IMR-90 (cell line): ENCODE data around the gene TMEM63B. TPM values are rescaled to one million over a fixed set of nuclear protein-coding genes. Genes with fewer than 3 reads are reported as not detected.

ENCODE experiments used
- ATAC-seq: fragments of 200-7000 bp; cut with Tn5 transposase; 2 replicates; pipeline ENCODE4 v1.9.1; 2020; ENCODE audit warnings: low read depth, mild to moderate bottlenecking, moderate library complexity
- BruUV-seq: library from RNA; stranded (reverse); fragments of 400-500 nt; replicated peaks from 2 replicates; lab custom pipeline; 2021; lab: Mats Ljungman, UMichigan
- CTCF ChIA-PET: fragments of 300-600 bp; formaldehyde crosslinking; extraction: SDS; loops from one replicate; lab custom pipeline; 2021; ENCODE audit warnings: antibody characterized with exemption; lab: Yijun Ruan, JAX
- POLR2A ChIA-PET: fragments of 300-600 bp; sonication (Branson Sonifier 250); formaldehyde crosslinking; loops from one replicate; lab custom pipeline; 2022; ENCODE audit warnings: antibody characterized with exemption; ENCODE audit not compliant: unreplicated experiment; lab: Charles Lee
- DNase-seq: peaks from one replicate; pipeline ENCODE4 v3.0.0; 2013
- H2AFZ ChIP-seq: replicated peaks from 2 replicates; pipeline ENCODE3; 2013; ENCODE audit warnings: low read length, mild to moderate bottlenecking; ENCODE audit not compliant: poor library complexity
- H2AK5ac ChIP-seq: 2 replicates; pipeline ENCODE4 v1.6.1; 2013; ENCODE audit warnings: low read depth, low read length, inconsistent platforms
- H2AK9ac ChIP-seq: replicated peaks from 2 replicates; pipeline ENCODE3; 2013; ENCODE audit warnings: mild to moderate bottlenecking, low read depth, low read length, moderate library complexity; ENCODE audit not compliant: poor library complexity
- H2BK120ac ChIP-seq: 2 replicates; pipeline ENCODE4 v1.6.1; 2013; ENCODE audit warnings: low read depth, low read length, inconsistent platforms
- H2BK15ac ChIP-seq: 3 replicates; pipeline ENCODE4 v1.6.1; 2013; ENCODE audit warnings: low read depth, low read length, inconsistent platforms
- H2BK20ac ChIP-seq: 2 replicates; pipeline ENCODE4 v1.6.1; 2013; ENCODE audit warnings: low read depth, mild to moderate bottlenecking, inconsistent platforms, low read length, moderate library complexity
- H2BK5ac ChIP-seq: 2 replicates; pipeline ENCODE4 v1.6.1; 2013; ENCODE audit warnings: mild to moderate bottlenecking, low read depth, low read length, inconsistent platforms; ENCODE audit not compliant: poor library complexity, severe bottlenecking
- H3K14ac ChIP-seq: replicated peaks from 2 replicates; pipeline ENCODE4 v1.6.1; 2013; ENCODE audit warnings: low read depth, low read length, inconsistent platforms
- H3K18ac ChIP-seq: 2 replicates; pipeline ENCODE4 v1.6.1; 2013; ENCODE audit warnings: low read depth, low read length, control low read depth
- H3K23ac ChIP-seq: 2 replicates; pipeline ENCODE4 v1.6.1; 2013; ENCODE audit warnings: low read depth, low read length, inconsistent platforms
- H3K27ac ChIP-seq: 2 replicates; pipeline ENCODE4 v1.5.1; 2013; ENCODE audit warnings: mild to moderate bottlenecking, control low read depth, low read length; ENCODE audit not compliant: insufficient read depth
- H3K27me3 ChIP-seq: 2 replicates; pipeline ENCODE4 v1.6.1; 2013; ENCODE audit warnings: low read length; ENCODE audit not compliant: control insufficient read depth, insufficient read depth
- H3K36me3 ChIP-seq: 2 replicates; pipeline ENCODE4 v1.6.1; 2013; ENCODE audit warnings: low read length, mixed read lengths; ENCODE audit not compliant: control insufficient read depth, insufficient read depth
- H3K4ac ChIP-seq: 2 replicates; pipeline ENCODE4 v1.6.1; 2013; ENCODE audit warnings: low read depth, low read length, inconsistent platforms
- H3K4me1 ChIP-seq: 2 replicates; pipeline ENCODE4 v1.6.1; 2013; ENCODE audit warnings: low read length, mixed read lengths; ENCODE audit not compliant: control insufficient read depth, insufficient read depth
- H3K4me2 ChIP-seq: 2 replicates; pipeline ENCODE4 v1.6.1; 2013; ENCODE audit warnings: low read depth, mild to moderate bottlenecking, control low read depth, low read length, moderate library complexity
- H3K4me3 ChIP-seq: 2 replicates; pipeline ENCODE4 v1.5.1; 2013; ENCODE audit warnings: low read depth, mild to moderate bottlenecking, control low read depth, low read length, moderate library complexity; ENCODE audit not compliant: insufficient read depth
- H3K56ac ChIP-seq: 2 replicates; pipeline ENCODE4 v1.6.1; 2013; ENCODE audit warnings: low read length, inconsistent platforms; ENCODE audit not compliant: insufficient read depth; ENCODE audit errors: extremely low read depth
- H3K79me1 ChIP-seq, 2 experiments: 2 replicates each; pipeline ENCODE4 v1.6.1; 2013; ENCODE audit warnings: low read length in 2 of 2, inconsistent platforms in 1 of 2, low read depth in 1 of 2
- H3K9ac ChIP-seq: 2 replicates; pipeline ENCODE4 v1.6.1; 2013; ENCODE audit warnings: low read depth, low read length, control low read depth
- H3K9me1 ChIP-seq: 2 replicates; pipeline ENCODE4 v1.6.1; 2013; ENCODE audit warnings: low read length, inconsistent platforms; ENCODE audit not compliant: insufficient read depth
- H3K9me3 ChIP-seq: 2 replicates; pipeline ENCODE4 v1.6.1; 2013; ENCODE audit warnings: low read length; ENCODE audit not compliant: control insufficient read depth, insufficient read depth
- H4K20me1 ChIP-seq: 2 replicates; pipeline ENCODE4 v1.6.1; 2013; ENCODE audit warnings: low read length, inconsistent platforms; ENCODE audit not compliant: insufficient read depth
- H4K5ac ChIP-seq: 2 replicates; pipeline ENCODE4 v1.6.1; 2013; ENCODE audit warnings: mild to moderate bottlenecking, low read depth, low read length, control low read depth
- H4K8ac ChIP-seq, 2 experiments: 2 replicates each; pipeline ENCODE4 v1.6.1; 2013; ENCODE audit warnings: low read depth in 2 of 2, low read length in 2 of 2, control low read depth in 1 of 2, inconsistent platforms in 1 of 2
- H4K91ac ChIP-seq: 2 replicates; pipeline ENCODE4 v1.6.1; 2013; ENCODE audit warnings: low read depth, low read length, inconsistent platforms; ENCODE audit not compliant: insufficient read depth
- BHLHE40 ChIP-seq: fragments of 150-350 bp; IDR thresholded peaks from 2 replicates; pipeline ENCODE4 v1.6.1; 2016; ENCODE audit warnings: mild to moderate bottlenecking, low read depth, low read length
- FOS ChIP-seq: fragments of 150-350 bp; IDR thresholded peaks from 2 replicates; pipeline ENCODE4 v1.6.1; 2016; ENCODE audit warnings: low read depth, low read length
- MAZ ChIP-seq: IDR thresholded peaks from 2 replicates; pipeline ENCODE4 v1.6.1; 2012; ENCODE audit warnings: low read depth, mild to moderate bottlenecking, low read length, improper control_type of control experiment, moderate library complexity, borderline replicate concordance
- MXI1 ChIP-seq: IDR thresholded peaks from 2 replicates; pipeline ENCODE4 v1.6.1; 2012; ENCODE audit warnings: low read depth, mild to moderate bottlenecking, low read length, moderate library complexity, borderline replicate concordance
- NFE2L2 ChIP-seq: fragments of 150-350 bp; IDR thresholded peaks from 2 replicates; pipeline ENCODE4 v1.6.1; 2016; ENCODE audit warnings: low read depth, mild to moderate bottlenecking, low read length
- RCOR1 ChIP-seq: IDR thresholded peaks from 2 replicates; pipeline ENCODE4 v1.6.1; 2012; ENCODE audit warnings: mild to moderate bottlenecking, low read length, improper control_type of control experiment; ENCODE audit not compliant: insufficient replicate concordance
- WGBS, 2 experiments: methylation state at CpG; one replicate each; pipeline versions ENCODE4 v1.1.5 to v1.1.7; 2013; ENCODE audit warnings: missing lambda C conversion rate in 2 of 2; ENCODE audit not compliant: insufficient read length in 1 of 2; ENCODE audit errors: extremely low coverage in 2 of 2; 5-methylcytosine and 5-hydroxymethylcytosine counted together
- dilution Hi-C: fragments of 300-500 bp; cut with HindIII; formaldehyde crosslinking; loops from one replicate; pipeline ENCODE4 v1.14.3; 2018; ENCODE audit warnings: low sequenced_read_pairs; ENCODE audit not compliant: unreplicated experiment
- in situ Hi-C: fragments of 300-500 bp; cut with MboI; formaldehyde crosslinking; loops from 3 replicates; pipeline ENCODE4 v1.14.3; 2019; ENCODE audit warnings: low sequenced_read_pairs, inconsistent platforms, mixed read lengths
- intact Hi-C: fragments of 100-400 bp; cut with micrococcal nuclease; formaldehyde crosslinking; loops from 2 replicates; pipeline ENCODE4 v1.10.0; 2022
- polyA plus RNA-seq, 3 experiments: library from polyadenylated mRNA; depleted of rRNA; stranded (reverse); fragments of >200 nt; gene quantifications; 2 replicates each; pipeline ENCODE4 v1.2.3, GENCODE V29; 2012; ENCODE audit warnings: low replicate concordance in 1 of 3
- total RNA-seq: library from RNA; depleted of rRNA; stranded (reverse); fragments of >200 nt; gene quantifications from 2 replicates; pipeline ENCODE4 v1.2.3, GENCODE V29; 2012

TMEM63B gene
- total and polyA plus RNA-seq, 2 of the 4 experiments (the other 2 are of a cell fraction): 12.2 to 42.6 TPM

DNA sequence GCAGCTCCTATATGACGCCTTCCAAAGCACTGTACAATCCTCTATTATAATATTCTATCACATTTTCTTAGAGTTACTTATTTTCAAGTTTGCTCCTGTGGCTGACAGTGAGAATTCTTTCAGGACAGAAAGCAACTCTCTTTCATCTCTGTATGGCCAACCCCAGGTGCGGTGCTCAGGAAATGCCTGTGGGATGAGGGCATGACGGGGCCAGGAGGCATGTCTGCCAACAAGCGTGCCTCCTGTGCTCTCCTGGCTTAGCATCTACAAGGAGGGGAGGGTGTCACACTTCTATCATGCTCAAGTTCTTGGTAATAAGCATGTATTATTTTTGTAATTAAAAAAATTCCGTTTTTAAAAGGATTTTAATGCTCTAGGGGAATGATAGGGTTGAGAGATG lies 11.5 kb upstream of the TMEM63B start:
- TF ChIP-seq RCOR1 (no peak), MXI1 (no peak), BHLHE40 (0 out of 2 replicates have a peak, but pooled peaks have one; percentile 21), FOS (no peak), NFE2L2 (no peak), MAZ (no peak)
- POLR2A ChIA-PET: no interaction called here
- dilution Hi-C loops: no loop called here
- H3K79me1 ChIP-seq: peaks cover 41 to 86% of the 10 kb centered on the region in 2 experiments
- H4K5ac ChIP-seq: peak overlapping the region; percentile 89
- intact Hi-C loops: no loop called here
- H2BK15ac ChIP-seq: peak overlapping the region; percentile 82; the same call in 2 of the 3 replicates
- no CpG with 5 or more reads among the region's 5 CpGs for WGBS, 2 experiments
- ATAC-seq (no peak), DNase-seq (peak; percentile 37)
- H3K4me2 ChIP-seq: peak overlapping the region; percentile 88
- H3K9me1 ChIP-seq: peaks cover 50% of the 10 kb centered on the region
- H3K9ac ChIP-seq: no peak overlapping the region; the same call in 1 of the 2 replicates
- peak overlapping the region; percentile 78 for H4K91ac ChIP-seq
- H2AFZ ChIP-seq: no peak overlapping the region
- in situ Hi-C loops: no loop called here
- H2AK9ac ChIP-seq: no peak overlapping the region
- peak overlapping the region; percentile 78; the same call in 1 of the 2 replicates for H3K27ac ChIP-seq
- H2BK120ac ChIP-seq: peak overlapping the region; percentile 92
- peak overlapping the region; percentile 85 for H3K14ac ChIP-seq
- peak overlapping the region; percentile 97 for H2BK5ac ChIP-seq
- no peak overlapping the region for H3K4me3 ChIP-seq
- H4K20me1 ChIP-seq: peaks cover 46% of the 10 kb centered on the region
- H2AK5ac ChIP-seq: peak overlapping the region; percentile 98
- CTCF ChIA-PET: no interaction called here
- no peaks in the 10 kb centered on the region for H3K27me3 ChIP-seq
- H2BK20ac ChIP-seq: peak overlapping the region; percentile 96
- H3K18ac ChIP-seq: peak overlapping the region; percentile 74
- H3K4ac ChIP-seq: peak overlapping the region; percentile 92
- no TSS peak for BruUV-seq
- H3K4me1 ChIP-seq: peaks cover 33% of the 10 kb centered on the region
- no peak overlapping the region for H3K56ac ChIP-seq
- peak overlapping the region; percentile 91; the same call in 1 of the 2 replicates for H3K23ac ChIP-seq
- peak overlapping the region; percentile 7 to 85; a peak in 3 of 4 replicates for H4K8ac ChIP-seq
- no peaks in the 10 kb centered on the region for H3K9me3 ChIP-seq
- peaks cover 25% of the 10 kb centered on the region for H3K36me3 ChIP-seq
